ENCODE results near the gene MYH11.

DNA sequence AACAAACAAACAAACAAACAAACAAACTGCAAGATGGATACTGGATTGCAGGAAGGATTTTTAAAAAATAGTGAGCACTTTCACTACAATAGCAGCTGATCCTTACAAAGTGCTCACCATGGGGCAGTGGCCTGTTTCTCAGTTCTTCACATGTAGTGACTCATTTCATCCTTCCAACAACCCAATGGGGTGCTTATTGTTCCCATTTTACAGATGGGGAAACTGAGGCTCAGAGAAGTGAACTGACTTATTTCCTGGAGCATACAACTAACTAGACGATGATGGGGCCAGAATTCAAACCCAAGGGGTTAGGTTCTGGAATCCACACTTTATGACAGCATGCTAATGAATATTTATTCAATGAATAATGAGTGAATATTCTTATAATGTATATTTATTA lies 61.2 kb downstream of the MYH11 start:
- TF ChIP-seq, protein P1, sequence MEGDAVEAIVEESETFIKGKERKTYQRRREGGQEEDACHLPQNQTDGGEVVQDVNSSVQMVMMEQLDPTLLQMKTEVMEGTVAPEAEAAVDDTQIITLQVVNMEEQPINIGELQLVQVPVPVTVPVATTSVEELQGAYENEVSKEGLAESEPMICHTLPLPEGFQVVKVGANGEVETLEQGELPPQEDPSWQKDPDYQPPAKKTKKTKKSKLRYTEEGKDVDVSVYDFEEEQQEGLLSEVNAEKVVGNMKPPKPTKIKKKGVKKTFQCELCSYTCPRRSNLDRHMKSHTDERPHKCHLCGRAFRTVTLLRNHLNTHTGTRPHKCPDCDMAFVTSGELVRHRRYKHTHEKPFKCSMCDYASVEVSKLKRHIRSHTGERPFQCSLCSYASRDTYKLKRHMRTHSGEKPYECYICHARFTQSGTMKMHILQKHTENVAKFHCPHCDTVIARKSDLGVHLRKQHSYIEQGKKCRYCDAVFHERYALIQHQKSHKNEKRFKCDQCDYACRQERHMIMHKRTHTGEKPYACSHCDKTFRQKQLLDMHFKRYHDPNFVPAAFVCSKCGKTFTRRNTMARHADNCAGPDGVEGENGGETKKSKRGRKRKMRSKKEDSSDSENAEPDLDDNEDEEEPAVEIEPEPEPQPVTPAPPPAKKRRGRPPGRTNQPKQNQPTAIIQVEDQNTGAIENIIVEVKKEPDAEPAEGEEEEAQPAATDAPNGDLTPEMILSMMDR (IDR thresholded peaks at IDR 0.05), result no peak
- no peak for TF ChIP-seq ZFX (IDR thresholded peaks at IDR 0.05; ENCODE audit: borderline replicate concordance)
